ENCODE data around the gene CORO2A.
"Not testable (repeated sequence)": the region's sequence is repeated elsewhere in the genome, so short reads cannot be mapped to it uniquely, and the experiment has no call there.

The CORO2A gene

DNA sequence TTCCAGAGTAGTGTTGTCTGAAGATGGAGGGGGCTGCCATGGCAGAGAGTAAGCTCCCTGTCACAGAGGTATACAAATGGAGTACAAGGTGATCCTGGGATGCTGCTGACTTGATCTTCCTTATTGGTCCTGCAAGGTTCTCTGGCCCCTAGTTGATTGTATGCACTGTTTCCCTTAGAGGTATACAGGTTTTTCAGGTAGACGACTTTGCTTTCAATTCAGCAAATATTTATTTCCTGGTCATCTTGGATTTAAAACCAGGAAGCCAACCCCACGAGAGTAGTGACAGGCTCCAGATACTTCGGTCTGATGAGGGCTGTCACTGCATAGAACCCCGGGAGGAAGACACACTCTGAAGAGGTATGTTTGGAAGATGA is 56.9 kb downstream of the CORO2A start:
- no peak for DNase-seq

DNA sequence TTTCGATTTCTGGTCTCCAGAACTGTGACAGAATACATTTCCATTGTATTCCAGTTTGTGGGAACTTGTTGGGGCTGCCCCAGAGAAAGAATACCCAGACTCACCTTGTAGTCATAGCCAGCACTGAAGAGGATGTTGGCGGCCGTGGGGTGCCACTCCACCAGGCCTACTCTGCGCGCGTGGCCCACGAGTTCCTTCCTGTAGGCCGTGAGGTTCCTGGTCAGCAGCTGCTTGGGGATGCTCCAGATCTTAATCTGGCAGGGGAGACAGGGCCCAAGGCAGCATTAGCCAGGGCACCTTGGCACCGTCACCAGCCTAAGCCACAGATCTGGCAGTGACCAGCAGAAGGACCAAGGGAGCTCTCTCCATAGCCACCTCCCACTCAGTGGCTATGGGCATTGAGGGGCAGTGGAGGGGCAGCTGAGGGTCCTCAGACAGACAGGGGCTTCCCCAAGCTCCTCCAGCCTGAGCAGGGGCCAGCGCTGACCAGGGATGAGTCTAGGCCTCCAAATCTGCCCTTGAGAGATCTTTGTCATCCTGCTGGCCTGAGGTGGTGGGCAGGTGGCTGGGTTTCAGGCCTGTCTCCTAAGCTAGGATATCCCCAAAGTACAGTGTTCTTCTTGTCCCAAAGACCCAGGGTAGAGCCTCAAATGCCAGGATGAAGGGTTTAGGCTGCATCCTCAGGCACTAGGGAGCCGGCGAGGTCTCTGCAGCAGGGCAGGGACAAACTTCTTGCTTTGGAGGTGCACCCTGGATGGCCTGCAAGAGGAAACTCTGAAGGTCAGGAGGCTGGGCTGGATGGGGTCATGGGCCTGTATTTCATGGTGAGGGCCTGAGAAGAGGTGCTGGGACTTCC is 57.5 kb downstream of the CORO2A start:
- no peak for DNase-seq

GRCh38 chr9:98132806-98133631 is 59.4 kb downstream of the CORO2A start:
- no peak for DNase-seq

- no peak for DNase-seq
Measured at GRCh38 chr9:98132158-98132557, 60.3 kb downstream of the CORO2A start.

- no peak for DNase-seq
Measured at GRCh38 chr9:98130576-98131228, 61.7 kb downstream of the CORO2A start.

- DNase-seq: not testable (repeated sequence)
Measured at GRCh38 chr9:98130060-98130459, 62.4 kb downstream of the CORO2A start.

DNA sequence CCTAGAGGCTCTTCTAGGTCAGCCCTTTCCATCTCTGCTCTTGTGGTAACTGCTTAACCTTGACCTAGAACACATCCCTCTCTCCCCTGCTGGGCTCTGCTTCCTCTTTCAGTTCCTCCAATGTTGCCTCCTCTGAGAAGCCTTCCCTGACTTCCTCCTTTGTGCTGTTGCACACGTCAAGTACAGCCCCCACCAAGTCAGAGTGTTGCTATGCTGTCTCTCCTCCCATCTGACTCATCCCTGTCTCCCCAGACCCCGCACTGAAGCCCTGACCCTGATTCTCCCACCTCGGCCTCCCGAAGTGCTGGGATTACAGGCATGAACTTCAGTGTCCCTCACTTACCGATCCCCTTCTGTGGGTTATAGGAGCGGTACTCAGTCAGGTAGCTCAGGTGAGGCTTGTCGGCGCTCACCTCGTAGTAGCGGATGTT is 63.0 kb downstream of the CORO2A start:
- DNase-seq: no peak

- no peak for DNase-seq
Measured at GRCh38 chr9:98128316-98128715, 64.1 kb downstream of the CORO2A start.

- DNase-seq: no peak
Measured at GRCh38 chr9:98127226-98127625, 65.2 kb downstream of the CORO2A start.

DNA sequence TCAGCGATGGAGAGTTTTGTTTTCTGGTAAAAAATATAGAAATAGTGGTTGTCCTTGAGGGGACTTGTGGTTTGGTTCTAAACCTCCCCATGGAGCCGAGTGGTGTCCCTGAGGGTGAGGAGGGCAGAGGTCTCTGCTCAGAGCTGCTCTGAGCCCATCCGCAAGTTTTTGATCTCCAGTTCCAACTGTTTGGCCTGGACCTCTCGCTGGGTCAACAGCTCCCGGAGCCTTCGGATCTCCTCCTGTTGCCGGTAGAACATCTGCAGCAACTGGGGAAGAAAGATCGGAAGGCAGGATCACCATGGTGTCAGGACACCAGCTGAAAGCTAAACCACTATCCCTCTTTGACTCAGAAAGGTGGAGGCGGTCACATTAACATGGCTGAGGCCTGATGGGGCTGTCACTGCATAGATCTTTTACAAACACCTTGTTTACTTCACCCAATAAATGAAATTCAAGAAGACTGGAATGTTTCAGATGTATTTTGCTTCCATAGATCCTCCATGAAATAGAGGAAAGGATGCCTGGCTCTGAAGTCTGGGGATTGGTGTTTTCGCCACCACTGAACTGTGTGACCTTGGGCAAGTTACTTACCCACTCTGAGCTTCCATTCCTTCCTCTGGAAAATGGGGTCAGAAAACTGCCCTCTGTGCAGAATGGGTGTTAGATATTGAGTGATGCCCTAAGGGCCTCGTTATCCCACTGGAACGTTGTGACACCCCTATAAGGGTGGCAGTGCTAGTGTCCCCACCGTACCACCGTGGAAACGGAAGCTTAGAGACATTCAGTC is 67.6 kb downstream of the CORO2A start:
- no peak for DNase-seq

- DNase-seq: not testable (repeated sequence)
Measured at GRCh38 chr9:98124091-98124490, 68.3 kb downstream of the CORO2A start.

DNA sequence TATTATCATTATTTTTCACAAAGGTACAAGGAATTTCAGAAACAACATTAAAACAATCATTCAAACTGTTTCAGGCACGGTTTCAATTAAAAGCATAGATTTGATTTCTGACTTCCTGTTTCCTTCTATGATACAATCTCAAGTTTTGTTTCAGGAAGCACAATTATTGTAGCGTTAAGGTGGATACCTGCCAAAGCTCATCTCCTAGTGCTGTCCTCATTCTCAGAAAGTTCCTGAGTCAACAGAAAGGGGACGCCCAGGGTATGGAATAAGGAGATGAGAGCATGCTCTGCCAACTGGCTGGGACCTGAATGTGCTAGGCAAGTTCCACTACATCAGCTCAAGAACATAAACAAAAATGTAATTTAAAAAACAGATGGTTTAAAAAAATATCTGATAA is 71.4 kb downstream of the CORO2A start:
- no peak for DNase-seq

GRCh38 chr9:98120476-98120875 is 72.0 kb downstream of the CORO2A start:
- DNase-seq: no peak

GRCh38 chr9:98118640-98119601 is 73.5 kb downstream of the CORO2A start, which contains the start of gene TRIM14:
Gene TRIM14 (minus strand): TSS chr9:98119222. CDS start chr9:98119188, 34 bp downstream.
- peak; percentile 8 for DNase-seq

DNA sequence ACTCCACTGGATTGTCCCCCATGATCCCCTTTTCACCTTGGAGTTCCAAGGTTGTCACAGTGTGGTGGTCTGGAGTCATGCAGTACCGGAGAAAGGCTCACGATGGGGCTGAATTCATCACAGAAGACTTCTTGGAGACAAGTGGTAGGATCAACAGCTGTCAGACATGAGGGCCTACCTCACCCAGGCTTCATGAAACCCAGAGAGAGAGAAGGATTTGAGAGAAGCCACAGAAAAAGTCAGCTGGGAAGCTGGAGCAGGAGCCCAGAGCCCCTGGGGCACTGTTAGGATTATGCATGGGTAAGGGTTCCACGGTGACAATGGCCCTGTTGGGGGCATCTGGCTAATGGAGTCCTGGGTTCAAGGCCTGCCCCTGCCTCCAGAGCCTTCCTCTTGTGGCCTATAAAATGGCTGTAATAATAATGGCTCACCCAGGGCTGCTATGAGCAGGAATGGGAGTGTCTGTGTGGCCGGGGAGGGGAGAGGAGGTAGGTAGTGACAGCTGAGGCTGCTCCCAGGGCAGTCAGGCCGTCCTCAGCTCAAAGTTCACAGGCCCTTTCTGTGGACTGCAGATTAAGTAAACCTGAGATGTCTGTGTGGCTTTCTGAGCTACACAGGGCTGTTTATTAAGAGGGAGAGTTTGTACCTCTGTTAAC is 74.3 kb downstream of the CORO2A start:
- no peak for DNase-seq

DNA sequence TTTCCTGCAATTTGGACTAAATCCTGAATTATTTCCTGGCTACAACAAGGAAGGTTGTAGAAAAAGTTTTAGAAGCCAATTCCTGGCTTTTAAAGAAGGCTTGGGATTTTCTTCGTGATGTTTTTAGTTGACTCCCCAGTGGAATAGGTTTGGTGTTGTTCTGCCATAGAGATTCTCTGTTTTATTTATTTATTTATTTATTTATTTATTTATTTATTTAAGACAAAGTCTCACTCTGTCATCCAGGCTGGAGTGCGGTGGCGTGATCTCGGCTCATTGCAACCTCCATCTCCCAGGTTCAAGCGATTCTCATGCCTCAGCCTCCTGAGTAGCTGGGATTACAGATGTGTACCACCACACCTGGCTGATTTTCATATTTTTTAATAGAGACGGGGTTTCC is 75.3 kb downstream of the CORO2A start:
- DNase-seq: not testable (repeated sequence)

DNA sequence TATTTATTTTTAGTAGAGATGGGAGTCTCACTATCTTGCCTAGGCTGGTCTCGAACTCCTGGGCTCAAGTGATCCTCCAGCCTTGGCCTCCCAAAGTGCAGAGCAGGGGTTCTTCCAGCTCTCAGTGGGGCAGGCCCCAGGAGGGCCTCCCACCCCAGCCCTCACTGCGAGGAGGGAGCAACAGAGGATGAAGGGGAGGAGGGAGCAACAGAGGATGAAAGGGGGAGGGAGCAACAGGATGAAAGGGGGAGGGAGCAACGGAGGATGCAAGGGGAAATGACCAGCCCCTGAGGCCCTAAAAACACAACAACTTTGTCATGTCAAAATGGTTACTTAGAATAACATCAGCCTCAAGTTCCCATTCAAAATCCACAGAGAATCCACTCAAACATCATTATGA is 83.4 kb downstream of the CORO2A start:
- no peak for DNase-seq

- no peak for DNase-seq
Measured at GRCh38 chr9:98108531-98109031, 83.9 kb downstream of the CORO2A start.

DNA sequence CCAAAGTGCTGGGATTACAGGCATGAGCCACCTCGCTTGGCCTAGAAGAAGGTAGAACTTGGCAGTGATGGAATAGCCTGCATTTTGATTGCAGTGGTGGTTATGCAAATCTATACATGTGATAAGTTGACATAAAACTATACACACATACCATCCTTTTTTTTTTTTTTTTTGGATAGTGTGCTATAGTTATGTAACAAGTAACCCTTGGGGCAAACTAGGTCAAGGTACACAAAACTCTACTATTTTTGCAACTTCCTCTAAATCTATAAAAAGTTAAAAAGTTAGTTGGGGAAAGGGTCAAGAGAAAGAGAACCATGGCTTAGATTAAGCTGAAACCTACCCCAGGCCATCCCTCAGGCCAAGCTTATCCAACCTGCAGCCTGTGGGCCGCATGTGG is 84.5 kb downstream of the CORO2A start:
- no peak for DNase-seq

- DNase-seq: no peak
Measured at GRCh38 chr9:98105006-98105405, 87.4 kb downstream of the CORO2A start.

Data from midbrain (tissue), 1 donor.